PC-9 (cell line): ENCODE measurements around the gene LRRTM4. TPM values are rescaled to one million over a fixed set of nuclear protein-coding genes. Genes with fewer than 3 reads are reported as not detected.

Experiments
- BruUV-seq: library from RNA; stranded (reverse); fragments of 400-500 nt; replicated peaks from 2 replicates; lab custom pipeline; 2021; lab: Mats Ljungman, UMichigan
- CTCF ChIA-PET: fragments of 300-600 bp; sonication (Branson Sonifier 250); formaldehyde crosslinking; loops from one replicate; lab custom pipeline; 2022; ENCODE audit warnings: antibody characterized with exemption; lab: Charles Lee
- POLR2A ChIA-PET: fragments of 300-600 bp; sonication (Branson Sonifier 250); formaldehyde crosslinking; loops from one replicate; lab custom pipeline; 2022; ENCODE audit warnings: antibody characterized with exemption; ENCODE audit not compliant: unreplicated experiment; lab: Charles Lee
- DNase-seq, 2 experiments: peaks; one replicate each; pipeline versions ENCODE4 v3.0.0 to v3.0.0-alpha.2; 2015 to 2022; ENCODE audit warnings: mixed read lengths in 1 of 2
- H2AFZ ChIP-seq: fragments of 200-600 bp; sonication (generic); 2 replicates; pipeline ENCODE4 v1.8.1; 2017; ENCODE audit warnings: antibody characterized with exemption
- H3F3A ChIP-seq: fragments of 200-600 bp; sonication (generic); 2 replicates; pipeline ENCODE4 v1.8.1; 2017; ENCODE audit warnings: antibody characterized with exemption, mild to moderate bottlenecking, low read depth; ENCODE audit not compliant: insufficient read depth
- H3K27ac ChIP-seq: fragments of 200-600 bp; sonication (generic); 2 replicates; pipeline ENCODE4 v1.6.1; 2016; ENCODE audit warnings: mixed run types
- H3K27me3 ChIP-seq: fragments of 200-600 bp; sonication (generic); 2 replicates; pipeline ENCODE4 v1.6.1; 2016; ENCODE audit warnings: low read depth, mixed run types; ENCODE audit not compliant: insufficient read depth
- H3K36me3 ChIP-seq: fragments of 200-600 bp; sonication (generic); 2 replicates; pipeline ENCODE4 v1.6.1; 2016; ENCODE audit warnings: low read depth, mixed run types
- H3K4me1 ChIP-seq: fragments of 200-600 bp; sonication (generic); replicated peaks from 2 replicates; pipeline ENCODE4 v1.6.1; 2016; ENCODE audit warnings: mixed run types; ENCODE audit not compliant: insufficient read depth
- H3K4me2 ChIP-seq: fragments of 200-600 bp; sonication (generic); 2 replicates; pipeline ENCODE4 v1.6.1; 2017; ENCODE audit warnings: mixed run types
- H3K4me3 ChIP-seq: fragments of 200-600 bp; sonication (generic); 2 replicates; pipeline ENCODE4 v1.6.1; 2016; ENCODE audit warnings: mixed run types
- H3K79me2 ChIP-seq: fragments of 200-600 bp; sonication (generic); 2 replicates; pipeline ENCODE4 v1.6.1; 2017; ENCODE audit warnings: low read depth, mixed run types
- H3K9me2 ChIP-seq: fragments of 200-600 bp; sonication (generic); 2 replicates; pipeline ENCODE4 v1.8.1; 2017; ENCODE audit warnings: mild to moderate bottlenecking; ENCODE audit not compliant: insufficient read depth
- H3K9me3 ChIP-seq: fragments of 200-600 bp; sonication (generic); 2 replicates; pipeline ENCODE4 v1.8.1; 2016; ENCODE audit warnings: low read depth; ENCODE audit not compliant: insufficient read depth
- H4K20me1 ChIP-seq: fragments of 200-600 bp; sonication (generic); 2 replicates; pipeline ENCODE4 v1.8.1; 2017; ENCODE audit not compliant: insufficient read depth
- EZH2 ChIP-seq: fragments of 200-600 bp; sonication (generic); IDR thresholded peaks from 2 replicates; pipeline ENCODE4 v1.8.0; 2017; ENCODE audit warnings: antibody characterized with exemption, low read depth
- intact Hi-C: fragments of 100-400 bp; cut with micrococcal nuclease; formaldehyde crosslinking; loops from one replicate; pipeline ENCODE4 v1.10.0; 2022; ENCODE audit not compliant: unreplicated experiment
- total RNA-seq: library from RNA; stranded (reverse); gene quantifications from 2 replicates; pipeline ENCODE4 v1.2.3, GENCODE V29; 2021
- TF ChIP-seq, protein P1 (sequence below): fragments of 200-600 bp; sonication (generic); conservative IDR thresholded peaks from 2 replicates; pipeline ENCODE4 v1.6.1; 2017; ENCODE audit warnings: mixed run types, antibody characterized with exemption, mild to moderate bottlenecking, moderate library complexity

LRRTM4 gene
- total RNA-seq, 1 experiment from 2014 or later = 2.2 TPM

DNA sequence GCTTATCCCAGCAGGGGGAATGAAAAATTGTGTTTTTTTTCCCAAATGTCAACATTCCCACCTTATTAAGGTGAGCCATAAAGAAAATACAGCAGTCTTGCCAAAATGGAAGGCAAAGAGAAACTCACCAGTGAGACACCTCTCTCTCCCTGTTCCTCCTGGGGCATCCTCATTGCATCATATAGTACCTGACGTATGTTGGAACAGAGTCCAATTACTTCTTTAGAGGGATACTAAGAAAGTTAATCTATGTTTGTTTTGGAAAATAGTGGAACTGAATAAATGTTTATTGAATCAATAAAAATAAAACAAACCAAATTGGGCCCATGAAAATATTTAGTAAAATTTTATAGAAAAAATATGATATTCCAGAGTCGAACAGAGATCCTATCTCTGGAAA lies 700.4 kb downstream of the LRRTM4 start:
- Histone ChIP-seq H3K27ac (no peak overlapping the region), H3F3A (no peaks in the 10 kb centered on the region), H3K4me1 (no peaks in the 10 kb centered on the region), H4K20me1 (0 out of 2 replicates have a peak, but pooled peaks cover 3% of the 10 kb centered on the region), H3K4me2 (no peak overlapping the region), H3K9me2 (no peaks in the 10 kb centered on the region), H3K36me3 (no peaks in the 10 kb centered on the region), H3K27me3 (no peaks in the 10 kb centered on the region), H2AFZ (no peak overlapping the region), H3K9me3 (no peaks in the 10 kb centered on the region), H3K79me2 (no peaks in the 10 kb centered on the region), H3K4me3 (no peak overlapping the region)
- intact Hi-C loops = no loop called here
- ChIA-PET POLR2A (no interaction called here), CTCF (no interaction called here)
- TF ChIP-seq, protein P1, sequence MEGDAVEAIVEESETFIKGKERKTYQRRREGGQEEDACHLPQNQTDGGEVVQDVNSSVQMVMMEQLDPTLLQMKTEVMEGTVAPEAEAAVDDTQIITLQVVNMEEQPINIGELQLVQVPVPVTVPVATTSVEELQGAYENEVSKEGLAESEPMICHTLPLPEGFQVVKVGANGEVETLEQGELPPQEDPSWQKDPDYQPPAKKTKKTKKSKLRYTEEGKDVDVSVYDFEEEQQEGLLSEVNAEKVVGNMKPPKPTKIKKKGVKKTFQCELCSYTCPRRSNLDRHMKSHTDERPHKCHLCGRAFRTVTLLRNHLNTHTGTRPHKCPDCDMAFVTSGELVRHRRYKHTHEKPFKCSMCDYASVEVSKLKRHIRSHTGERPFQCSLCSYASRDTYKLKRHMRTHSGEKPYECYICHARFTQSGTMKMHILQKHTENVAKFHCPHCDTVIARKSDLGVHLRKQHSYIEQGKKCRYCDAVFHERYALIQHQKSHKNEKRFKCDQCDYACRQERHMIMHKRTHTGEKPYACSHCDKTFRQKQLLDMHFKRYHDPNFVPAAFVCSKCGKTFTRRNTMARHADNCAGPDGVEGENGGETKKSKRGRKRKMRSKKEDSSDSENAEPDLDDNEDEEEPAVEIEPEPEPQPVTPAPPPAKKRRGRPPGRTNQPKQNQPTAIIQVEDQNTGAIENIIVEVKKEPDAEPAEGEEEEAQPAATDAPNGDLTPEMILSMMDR = no peak
- TF ChIP-seq EZH2 = no peak
- DNase-seq = no peak
- no TSS peak for BruUV-seq

GRCh38 chr2:76813084-76813483 lies 709.1 kb downstream of the LRRTM4 start:
- no peak for DNase-seq
- Histone ChIP-seq H3K9me2 (no peaks in the 10 kb centered on the region), H3K4me1 (no peaks in the 10 kb centered on the region), H3K36me3 (no peaks in the 10 kb centered on the region), H3K4me3 (no peak overlapping the region), H2AFZ (no peak overlapping the region), H3F3A (no peaks in the 10 kb centered on the region), H3K79me2 (no peaks in the 10 kb centered on the region), H3K9me3 (no peaks in the 10 kb centered on the region), H3K4me2 (no peak overlapping the region), H4K20me1 (0 out of 2 replicates have a peak, but pooled peaks cover 5% of the 10 kb centered on the region), H3K27ac (no peak overlapping the region), H3K27me3 (no peaks in the 10 kb centered on the region)
- ChIA-PET CTCF (no interaction called here), POLR2A (no interaction called here)
- intact Hi-C loops = no loop called here
- BruUV-seq = no TSS peak
- no peak for TF ChIP-seq EZH2

- no peak overlapping the region for H3K4me3 ChIP-seq
- no peaks in the 10 kb centered on the region for H3F3A ChIP-seq
- no peaks in the 10 kb centered on the region for H3K27me3 ChIP-seq
- DNase-seq = no peak
- no peaks in the 10 kb centered on the region for H3K9me3 ChIP-seq
- POLR2A ChIA-PET = no interaction called here
- TF ChIP-seq EZH2 = no peak
- TF ChIP-seq, protein P1 = no peak
- no peaks in the 10 kb centered on the region for H3K4me1 ChIP-seq
- no peaks in the 10 kb centered on the region for H3K36me3 ChIP-seq
- no peak overlapping the region for H3K27ac ChIP-seq
- H2AFZ ChIP-seq = no peak overlapping the region
- CTCF ChIA-PET = no interaction called here
- 0 out of 2 replicates have a peak, but pooled peaks cover 5% of the 10 kb centered on the region for H4K20me1 ChIP-seq
- no peaks in the 10 kb centered on the region for H3K9me2 ChIP-seq
- BruUV-seq = no TSS peak
- H3K4me2 ChIP-seq = no peak overlapping the region
- no peaks in the 10 kb centered on the region for H3K79me2 ChIP-seq
- intact Hi-C loops = no loop called here
Measured at GRCh38 chr2:76812156-76812555, 710.0 kb downstream of the LRRTM4 start.

DNA sequence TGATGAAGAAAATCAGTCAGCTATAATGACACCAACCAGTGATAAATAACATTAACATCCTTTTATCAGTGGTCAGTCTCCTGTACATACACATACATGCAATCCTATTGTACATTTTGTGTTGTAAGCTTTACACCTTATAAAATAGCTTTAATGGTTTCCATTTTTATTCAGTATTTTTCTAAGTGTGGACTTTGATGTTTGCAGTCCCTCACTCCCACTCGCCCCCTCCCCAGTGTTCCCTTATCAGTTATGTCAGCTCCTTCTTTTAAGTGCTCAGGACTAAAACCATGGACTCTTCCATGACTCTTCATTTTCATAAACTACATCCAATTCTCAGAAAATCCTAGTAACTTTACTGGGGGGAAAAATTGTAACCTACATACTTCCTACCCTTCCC lies 713.0 kb downstream of the LRRTM4 start:
- Histone ChIP-seq H2AFZ (no peak overlapping the region), H3K4me2 (no peak overlapping the region), H3K79me2 (no peaks in the 10 kb centered on the region), H3K36me3 (no peaks in the 10 kb centered on the region), H3K27me3 (no peaks in the 10 kb centered on the region), H3K9me2 (no peaks in the 10 kb centered on the region), H3F3A (no peaks in the 10 kb centered on the region), H3K27ac (no peak overlapping the region), H3K4me3 (no peak overlapping the region), H3K9me3 (no peaks in the 10 kb centered on the region), H4K20me1 (0 out of 2 replicates have a peak, but pooled peaks cover 5% of the 10 kb centered on the region), H3K4me1 (no peaks in the 10 kb centered on the region)
- CTCF ChIA-PET = no interaction called here
- no peak for DNase-seq
- intact Hi-C loops = no loop called here
- TF ChIP-seq, protein P1 = no peak
- TF ChIP-seq EZH2 = no peak
- POLR2A ChIA-PET = no interaction called here
- no TSS peak for BruUV-seq
